ENCODE results near the gene UQCRQ.

DNA sequence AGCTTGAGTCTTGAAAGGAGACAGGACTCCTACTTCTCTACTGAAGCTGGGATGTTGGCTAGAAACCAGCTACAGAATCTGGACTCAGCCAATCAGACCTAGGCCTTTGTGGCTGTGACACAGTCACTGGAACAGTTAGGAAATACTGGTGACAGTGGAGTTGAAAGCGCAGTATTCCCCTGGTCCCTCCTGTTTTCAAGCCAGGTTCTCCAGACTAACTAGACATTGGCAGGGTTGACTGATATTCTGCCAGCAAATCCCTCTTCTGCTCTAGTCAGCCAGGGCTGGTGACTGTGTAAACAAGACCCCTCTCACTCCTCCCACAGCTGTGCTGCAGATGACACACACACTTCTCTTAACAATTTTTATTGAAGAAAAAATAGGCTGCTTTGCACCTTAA is 44.7 kb upstream of the UQCRQ start:
- no peak for TF ChIP-seq EP300 (IDR thresholded peaks at IDR 0.05; ENCODE audit: low read depth)
- TF ChIP-seq, protein P1, sequence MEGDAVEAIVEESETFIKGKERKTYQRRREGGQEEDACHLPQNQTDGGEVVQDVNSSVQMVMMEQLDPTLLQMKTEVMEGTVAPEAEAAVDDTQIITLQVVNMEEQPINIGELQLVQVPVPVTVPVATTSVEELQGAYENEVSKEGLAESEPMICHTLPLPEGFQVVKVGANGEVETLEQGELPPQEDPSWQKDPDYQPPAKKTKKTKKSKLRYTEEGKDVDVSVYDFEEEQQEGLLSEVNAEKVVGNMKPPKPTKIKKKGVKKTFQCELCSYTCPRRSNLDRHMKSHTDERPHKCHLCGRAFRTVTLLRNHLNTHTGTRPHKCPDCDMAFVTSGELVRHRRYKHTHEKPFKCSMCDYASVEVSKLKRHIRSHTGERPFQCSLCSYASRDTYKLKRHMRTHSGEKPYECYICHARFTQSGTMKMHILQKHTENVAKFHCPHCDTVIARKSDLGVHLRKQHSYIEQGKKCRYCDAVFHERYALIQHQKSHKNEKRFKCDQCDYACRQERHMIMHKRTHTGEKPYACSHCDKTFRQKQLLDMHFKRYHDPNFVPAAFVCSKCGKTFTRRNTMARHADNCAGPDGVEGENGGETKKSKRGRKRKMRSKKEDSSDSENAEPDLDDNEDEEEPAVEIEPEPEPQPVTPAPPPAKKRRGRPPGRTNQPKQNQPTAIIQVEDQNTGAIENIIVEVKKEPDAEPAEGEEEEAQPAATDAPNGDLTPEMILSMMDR (IDR thresholded peaks at IDR 0.05): no peak

Measured in transverse colon (tissue), 3 donors.